Measurements from ENCODE around the gene FBP2.

DNA sequence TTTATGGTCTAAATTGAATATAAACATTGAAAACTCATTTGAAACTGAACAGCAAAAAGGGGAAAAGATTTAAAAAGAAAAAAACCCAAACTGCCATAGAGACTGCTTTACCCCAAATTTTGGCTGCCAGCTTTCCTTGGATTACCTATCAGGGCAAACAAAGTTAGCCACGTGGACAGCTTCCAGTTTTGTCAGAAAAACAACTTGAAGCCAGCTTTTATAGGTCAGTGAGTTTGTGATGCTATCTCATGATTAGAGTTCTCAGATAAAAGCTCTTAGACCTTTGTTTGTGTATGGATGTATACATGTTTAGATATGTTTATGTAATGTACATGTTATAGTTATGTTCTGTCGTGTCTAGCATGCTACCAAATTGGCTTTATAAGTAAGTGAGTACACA lies 16.1 kb downstream of the FBP2 start:
- TF ChIP-seq, protein P1, sequence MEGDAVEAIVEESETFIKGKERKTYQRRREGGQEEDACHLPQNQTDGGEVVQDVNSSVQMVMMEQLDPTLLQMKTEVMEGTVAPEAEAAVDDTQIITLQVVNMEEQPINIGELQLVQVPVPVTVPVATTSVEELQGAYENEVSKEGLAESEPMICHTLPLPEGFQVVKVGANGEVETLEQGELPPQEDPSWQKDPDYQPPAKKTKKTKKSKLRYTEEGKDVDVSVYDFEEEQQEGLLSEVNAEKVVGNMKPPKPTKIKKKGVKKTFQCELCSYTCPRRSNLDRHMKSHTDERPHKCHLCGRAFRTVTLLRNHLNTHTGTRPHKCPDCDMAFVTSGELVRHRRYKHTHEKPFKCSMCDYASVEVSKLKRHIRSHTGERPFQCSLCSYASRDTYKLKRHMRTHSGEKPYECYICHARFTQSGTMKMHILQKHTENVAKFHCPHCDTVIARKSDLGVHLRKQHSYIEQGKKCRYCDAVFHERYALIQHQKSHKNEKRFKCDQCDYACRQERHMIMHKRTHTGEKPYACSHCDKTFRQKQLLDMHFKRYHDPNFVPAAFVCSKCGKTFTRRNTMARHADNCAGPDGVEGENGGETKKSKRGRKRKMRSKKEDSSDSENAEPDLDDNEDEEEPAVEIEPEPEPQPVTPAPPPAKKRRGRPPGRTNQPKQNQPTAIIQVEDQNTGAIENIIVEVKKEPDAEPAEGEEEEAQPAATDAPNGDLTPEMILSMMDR (IDR thresholded peaks at IDR 0.05; ENCODE audit: insufficient read depth, low read length): no peak
- TF ChIP-seq, protein P2, sequence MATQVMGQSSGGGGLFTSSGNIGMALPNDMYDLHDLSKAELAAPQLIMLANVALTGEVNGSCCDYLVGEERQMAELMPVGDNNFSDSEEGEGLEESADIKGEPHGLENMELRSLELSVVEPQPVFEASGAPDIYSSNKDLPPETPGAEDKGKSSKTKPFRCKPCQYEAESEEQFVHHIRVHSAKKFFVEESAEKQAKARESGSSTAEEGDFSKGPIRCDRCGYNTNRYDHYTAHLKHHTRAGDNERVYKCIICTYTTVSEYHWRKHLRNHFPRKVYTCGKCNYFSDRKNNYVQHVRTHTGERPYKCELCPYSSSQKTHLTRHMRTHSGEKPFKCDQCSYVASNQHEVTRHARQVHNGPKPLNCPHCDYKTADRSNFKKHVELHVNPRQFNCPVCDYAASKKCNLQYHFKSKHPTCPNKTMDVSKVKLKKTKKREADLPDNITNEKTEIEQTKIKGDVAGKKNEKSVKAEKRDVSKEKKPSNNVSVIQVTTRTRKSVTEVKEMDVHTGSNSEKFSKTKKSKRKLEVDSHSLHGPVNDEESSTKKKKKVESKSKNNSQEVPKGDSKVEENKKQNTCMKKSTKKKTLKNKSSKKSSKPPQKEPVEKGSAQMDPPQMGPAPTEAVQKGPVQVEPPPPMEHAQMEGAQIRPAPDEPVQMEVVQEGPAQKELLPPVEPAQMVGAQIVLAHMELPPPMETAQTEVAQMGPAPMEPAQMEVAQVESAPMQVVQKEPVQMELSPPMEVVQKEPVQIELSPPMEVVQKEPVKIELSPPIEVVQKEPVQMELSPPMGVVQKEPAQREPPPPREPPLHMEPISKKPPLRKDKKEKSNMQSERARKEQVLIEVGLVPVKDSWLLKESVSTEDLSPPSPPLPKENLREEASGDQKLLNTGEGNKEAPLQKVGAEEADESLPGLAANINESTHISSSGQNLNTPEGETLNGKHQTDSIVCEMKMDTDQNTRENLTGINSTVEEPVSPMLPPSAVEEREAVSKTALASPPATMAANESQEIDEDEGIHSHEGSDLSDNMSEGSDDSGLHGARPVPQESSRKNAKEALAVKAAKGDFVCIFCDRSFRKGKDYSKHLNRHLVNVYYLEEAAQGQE (IDR thresholded peaks at IDR 0.05; ENCODE audit: insufficient replicate concordance, low read depth): no peak
- no peak for TF ChIP-seq POLR2AphosphoS5 (IDR thresholded peaks at IDR 0.05; ENCODE audit: low read depth)
- no peak for TF ChIP-seq SPI1 (IDR thresholded peaks at IDR 0.05; ENCODE audit: borderline replicate concordance, low read depth)
